Astrocyte (in vitro differentiated cells and primary cell): ENCODE results near the gene NUP107. TPM values are rescaled to one million over a fixed set of nuclear protein-coding genes. Genes with fewer than 3 reads are reported as not detected.
"Not testable (repeated sequence)": the region's sequence is repeated elsewhere in the genome, so short reads cannot be mapped to it uniquely, and the experiment has no call there.

ENCODE experiments used
- DNase-seq: peaks from one replicate; pipeline ENCODE4 v3.0.0-alpha.2; 2010; ENCODE audit warnings: low read depth
- FAIRE-seq: peaks from 2 replicates; lab custom pipeline; 2011; peaks lifted over from hg19 to GRCh38; lab: Jason Lieb, UNC
- H2AFZ ChIP-seq: 2 replicates; pipeline ENCODE4 v1.6.0; 2012; ENCODE audit warnings: low read depth, low read length, inconsistent platforms
- H3K27ac ChIP-seq: 2 replicates; pipeline ENCODE4 v1.5.1; 2011; ENCODE audit warnings: low read depth, low read length, inconsistent platforms
- H3K27me3 ChIP-seq: 2 replicates; pipeline ENCODE4 v1.6.0; 2011; ENCODE audit warnings: low read length, inconsistent platforms; ENCODE audit not compliant: insufficient read depth
- H3K36me3 ChIP-seq: 2 replicates; pipeline ENCODE4 v1.5.1; 2011; ENCODE audit warnings: low read length, inconsistent platforms; ENCODE audit not compliant: insufficient read depth
- H3K4me1 ChIP-seq: 2 replicates; pipeline ENCODE4 v1.5.1; 2011; ENCODE audit warnings: low read length, inconsistent platforms; ENCODE audit not compliant: insufficient read depth
- H3K4me2 ChIP-seq: 2 replicates; pipeline ENCODE4 v1.6.0; 2012; ENCODE audit warnings: low read length, inconsistent platforms
- H3K4me3 ChIP-seq: 2 replicates; pipeline ENCODE4 v1.5.1; 2011; ENCODE audit warnings: low read depth, mild to moderate bottlenecking, low read length, inconsistent platforms; ENCODE audit not compliant: insufficient read depth
- H3K79me2 ChIP-seq: 2 replicates; pipeline ENCODE4 v1.6.0; 2012; ENCODE audit warnings: mild to moderate bottlenecking, low read length, inconsistent platforms; ENCODE audit not compliant: insufficient read depth
- H3K9ac ChIP-seq: 2 replicates; pipeline ENCODE4 v1.6.0; 2012; ENCODE audit warnings: mild to moderate bottlenecking, low read length, inconsistent platforms
- H3K9me3 ChIP-seq: 2 replicates; pipeline ENCODE4 v1.5.1; 2012; ENCODE audit warnings: low read depth, mild to moderate bottlenecking, low read length, inconsistent platforms; ENCODE audit not compliant: insufficient read depth
- H4K20me1 ChIP-seq: 2 replicates; pipeline ENCODE4 v1.6.0; 2012; ENCODE audit warnings: low read length, inconsistent platforms; ENCODE audit not compliant: insufficient read depth
- H3K27ac Mint-ChIP-seq: one replicate; pipeline ENCODE4 v1.8.0; 2021; ENCODE audit warnings: mild to moderate bottlenecking, mixed read lengths; ENCODE audit not compliant: unreplicated experiment
- H3K27me3 Mint-ChIP-seq: one replicate; pipeline ENCODE4 v1.8.0; 2021; ENCODE audit warnings: low read depth, mixed read lengths; ENCODE audit not compliant: unreplicated experiment
- H3K36me3 Mint-ChIP-seq: one replicate; pipeline ENCODE4 v1.8.0; 2021; ENCODE audit warnings: low read depth, mixed read lengths; ENCODE audit not compliant: unreplicated experiment
- H3K4me1 Mint-ChIP-seq: one replicate; pipeline ENCODE4 v1.8.0; 2021; ENCODE audit warnings: low read depth, mixed read lengths; ENCODE audit not compliant: unreplicated experiment
- H3K4me3 Mint-ChIP-seq: one replicate; pipeline ENCODE4 v1.8.0; 2021; ENCODE audit warnings: mild to moderate bottlenecking, moderate library complexity, mixed read lengths; ENCODE audit not compliant: unreplicated experiment
- H3K9me3 Mint-ChIP-seq: one replicate; pipeline ENCODE4 v1.8.0; 2021; ENCODE audit warnings: mild to moderate bottlenecking, mixed read lengths; ENCODE audit not compliant: unreplicated experiment
- CTCF ChIP-seq: IDR thresholded peaks from 2 replicates; pipeline ENCODE4 v1.5.1; 2011; ENCODE audit warnings: low read depth, mild to moderate bottlenecking, inconsistent platforms, low read length, moderate library complexity; ENCODE audit not compliant: insufficient read depth
- EZH2 ChIP-seq: IDR thresholded peaks from 2 replicates; pipeline ENCODE4 v1.6.1; 2012; ENCODE audit warnings: mild to moderate bottlenecking, low read length, inconsistent platforms; ENCODE audit not compliant: insufficient read depth
- total RNA-seq: library from RNA; stranded (reverse); gene quantifications from 2 replicates; pipeline ENCODE4 v1.2.1, GENCODE V29; 2021

Gene NUP107
- total RNA-seq, 1 donor from 2014 or later = 42.8 TPM

- TF ChIP-seq CTCF (no peak), EZH2 (no peak)
- H3K4me2 ChIP-seq = no peak overlapping the region
- H2AFZ ChIP-seq = no peak overlapping the region
- peak; percentile 25 for DNase-seq
- no peak overlapping the region for H3K4me3 ChIP-seq
- peaks cover 7% of the 10 kb centered on the region for H3K4me1 ChIP-seq
- Mint-ChIP-seq H3K9me3 (no peaks in the 10 kb centered on the region), H3K36me3 (no peaks in the 10 kb centered on the region), H3K27ac (no peak overlapping the region), H3K4me3 (no peak overlapping the region), H3K27me3 (no peaks in the 10 kb centered on the region), H3K4me1 (peaks cover 4% of the 10 kb centered on the region)
- no peaks in the 10 kb centered on the region for H4K20me1 ChIP-seq
- H3K27me3 ChIP-seq = no peaks in the 10 kb centered on the region
- H3K27ac ChIP-seq = no peak overlapping the region
- no peaks in the 10 kb centered on the region for H3K9me3 ChIP-seq
- no peaks in the 10 kb centered on the region for H3K36me3 ChIP-seq
- H3K9ac ChIP-seq = no peak overlapping the region
- no peaks in the 10 kb centered on the region for H3K79me2 ChIP-seq
- FAIRE-seq = no peak
These were observed 11.5 kb upstream of the NUP107 start for GRCh38 chr12:68675101-68675842.

- not testable (repeated sequence) for H3K4me3 Mint-ChIP-seq
These were observed 9.9 kb upstream of the NUP107 start for GRCh38 chr12:68676854-68677253.

GRCh38 chr12:68686262-68686594 is 550 bp upstream of the NUP107 start:
- FAIRE-seq = no peak
- H3K27ac ChIP-seq = peak overlapping the region; percentile 75

More at GRCh38 chr12:68676854-68677253, 9.9 kb upstream of the NUP107 start:
- H3K36me3 Mint-ChIP-seq, H3K27me3 Mint-ChIP-seq, H3K27ac Mint-ChIP-seq, H3K9me3 Mint-ChIP-seq, DNase-seq, H3K4me1 Mint-ChIP-seq, H2AFZ ChIP-seq, H3K4me3 ChIP-seq, H3K27me3 ChIP-seq, H3K9ac ChIP-seq, H3K79me2 ChIP-seq, H3K36me3 ChIP-seq, FAIRE-seq, H3K4me1 ChIP-seq, H3K4me2 ChIP-seq, H3K27ac ChIP-seq, H4K20me1 ChIP-seq, H3K9me3 ChIP-seq: not testable (repeated sequence)

More at GRCh38 chr12:68686262-68686594, 550 bp upstream of the NUP107 start:
- Mint-ChIP-seq H3K36me3 (no peaks in the 10 kb centered on the region), H3K27me3 (no peaks in the 10 kb centered on the region), H3K27ac (peak overlapping the region; percentile 95), H3K4me1 (peaks cover 8% of the 10 kb centered on the region), H3K4me3 (peak overlapping the region; percentile 97), H3K9me3 (no peaks in the 10 kb centered on the region)
- Histone ChIP-seq H3K4me3 (peak overlapping the region; percentile 94), H3K27me3 (no peaks in the 10 kb centered on the region), H3K36me3 (peaks cover 4% of the 10 kb centered on the region), H4K20me1 (no peaks in the 10 kb centered on the region), H2AFZ (peak overlapping the region; percentile 22), H3K79me2 (peaks cover 29% of the 10 kb centered on the region), H3K9ac (peak overlapping the region; percentile 91), H3K9me3 (no peaks in the 10 kb centered on the region), H3K4me1 (peaks cover 11% of the 10 kb centered on the region), H3K4me2 (peak overlapping the region; percentile 92)
- no peak for DNase-seq
- TF ChIP-seq CTCF (no peak), EZH2 (no peak)
